ENCODE results near the gene IL17B. TPM values are rescaled to one million over a fixed set of nuclear protein-coding genes. Genes with fewer than 3 reads are reported as not detected.

The IL17B gene
- total RNA-seq (ENCODE audit: unreplicated experiment), result not detected
- long read RNA-seq, result 0 reads

- Mint-ChIP-seq H3K27ac (ENCODE audit: unreplicated experiment) (no peak within 1 kb of the TSS), H3K27me3 (ENCODE audit: unreplicated experiment) (peaks cover 11% of the 10 kb centered on the region), H3K36me3 (ENCODE audit: low read depth, unreplicated experiment) (peaks cover 6% of the 10 kb centered on the region), H3K9me3 (ENCODE audit: unreplicated experiment) (no peaks in the 10 kb centered on the region), H3K4me3 (ENCODE audit: unreplicated experiment) (no peak within 1 kb of the TSS), H3K4me1 (ENCODE audit: unreplicated experiment) (peaks cover 4% of the 10 kb centered on the region)
- no peak for DNase-seq (ENCODE audit: low spot score)
- TF ChIP-seq CTCF (IDR thresholded peaks at IDR 0.05; ENCODE audit: unreplicated experiment), result no peak
Measured at GRCh38 chr5:149379177-149379761, at the start of gene IL17B. IL17B (minus strand) TSS chr5:149379292; CDS start chr5:149379225, 67 bp downstream.

GRCh38 chr5:149428032-149428431 lies 48.9 kb upstream of the IL17B start:
- DNase-seq (ENCODE audit: low spot score), result no peak
- Mint-ChIP-seq H3K4me3 (ENCODE audit: unreplicated experiment) (no peak overlapping the region), H3K4me1 (ENCODE audit: unreplicated experiment) (peaks cover 35% of the 10 kb centered on the region), H3K27me3 (ENCODE audit: unreplicated experiment) (peaks cover 5% of the 10 kb centered on the region), H3K27ac (ENCODE audit: unreplicated experiment) (no peak overlapping the region), H3K36me3 (ENCODE audit: low read depth, unreplicated experiment) (peaks cover 6% of the 10 kb centered on the region), H3K9me3 (ENCODE audit: unreplicated experiment) (no peaks in the 10 kb centered on the region)
- no peak for TF ChIP-seq CTCF (IDR thresholded peaks at IDR 0.05; ENCODE audit: unreplicated experiment)

DNA sequence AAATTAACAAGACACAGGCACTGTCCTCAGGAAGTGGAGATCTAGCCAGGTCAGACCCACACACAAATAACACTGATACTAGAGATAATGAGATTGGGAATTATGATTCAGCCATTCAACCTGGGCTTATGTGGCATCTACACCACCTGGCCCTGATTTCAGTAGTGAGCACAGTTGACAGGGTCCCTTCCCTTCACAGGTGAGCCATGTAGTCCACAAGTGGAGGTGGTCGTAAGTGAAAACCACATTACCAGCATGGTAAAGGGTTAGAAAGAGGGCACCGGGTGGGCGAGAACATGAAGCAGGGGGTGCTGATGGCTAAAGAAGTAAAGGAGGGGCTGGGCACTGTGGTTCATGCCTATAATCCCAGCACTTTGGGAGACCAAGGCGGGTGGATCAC lies 48.3 kb upstream of the IL17B start:
- DNase-seq (ENCODE audit: low spot score), result no peak
- peaks cover 5% of the 10 kb centered on the region for H3K27me3 Mint-ChIP-seq (ENCODE audit: unreplicated experiment)
- TF ChIP-seq CTCF (IDR thresholded peaks at IDR 0.05; ENCODE audit: unreplicated experiment), result no peak
- no peaks in the 10 kb centered on the region for H3K9me3 Mint-ChIP-seq (ENCODE audit: unreplicated experiment)
- no peak overlapping the region for H3K4me3 Mint-ChIP-seq (ENCODE audit: unreplicated experiment)
- no peak overlapping the region for H3K27ac Mint-ChIP-seq (ENCODE audit: unreplicated experiment)
- H3K36me3 Mint-ChIP-seq (ENCODE audit: low read depth, unreplicated experiment), result peaks cover 6% of the 10 kb centered on the region
- H3K4me1 Mint-ChIP-seq (ENCODE audit: unreplicated experiment), result peaks cover 37% of the 10 kb centered on the region

GRCh38 chr5:149426931-149427330 lies 47.8 kb upstream of the IL17B start:
- no peak for DNase-seq (ENCODE audit: low spot score)
- no peaks in the 10 kb centered on the region for H3K9me3 Mint-ChIP-seq (ENCODE audit: unreplicated experiment)
- no peak for TF ChIP-seq CTCF (IDR thresholded peaks at IDR 0.05; ENCODE audit: unreplicated experiment)
- H3K27ac Mint-ChIP-seq (ENCODE audit: unreplicated experiment), result no peak overlapping the region
- peaks cover 3% of the 10 kb centered on the region for H3K27me3 Mint-ChIP-seq (ENCODE audit: unreplicated experiment)
- no peak overlapping the region for H3K4me3 Mint-ChIP-seq (ENCODE audit: unreplicated experiment)
- peaks cover 10% of the 10 kb centered on the region for H3K36me3 Mint-ChIP-seq (ENCODE audit: low read depth, unreplicated experiment)
- peaks cover 40% of the 10 kb centered on the region for H3K4me1 Mint-ChIP-seq (ENCODE audit: unreplicated experiment)

DNA sequence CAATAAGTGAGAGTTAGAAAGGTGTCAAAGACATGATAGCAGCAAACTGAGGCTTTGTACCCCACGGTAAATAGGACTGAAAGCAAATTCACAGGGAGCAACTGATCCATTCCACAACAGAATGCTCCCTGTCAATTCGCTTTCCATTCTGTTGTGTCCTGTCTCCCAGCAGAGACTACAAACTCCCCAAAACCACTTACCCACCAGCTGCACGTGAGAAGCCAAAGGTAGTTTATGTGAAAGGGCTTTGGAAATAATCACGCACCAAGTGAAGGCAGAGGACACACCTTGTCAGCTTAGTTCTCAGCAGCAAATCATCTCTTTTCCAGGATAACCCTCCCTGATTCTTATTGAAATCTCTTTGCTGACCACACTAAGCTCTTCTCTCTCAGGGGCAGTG lies 46.6 kb upstream of the IL17B start:
- Mint-ChIP-seq H3K9me3 (ENCODE audit: unreplicated experiment) (no peaks in the 10 kb centered on the region), H3K4me1 (ENCODE audit: unreplicated experiment) (peaks cover 40% of the 10 kb centered on the region), H3K36me3 (ENCODE audit: low read depth, unreplicated experiment) (peaks cover 10% of the 10 kb centered on the region), H3K27me3 (ENCODE audit: unreplicated experiment) (peaks cover 3% of the 10 kb centered on the region), H3K27ac (ENCODE audit: unreplicated experiment) (no peak overlapping the region), H3K4me3 (ENCODE audit: unreplicated experiment) (no peak overlapping the region)
- no peak for TF ChIP-seq CTCF (IDR thresholded peaks at IDR 0.05; ENCODE audit: unreplicated experiment)
- no peak for DNase-seq (ENCODE audit: low spot score)
